Measurements from ENCODE around the gene KLHL20. TPM values are rescaled to one million over a fixed set of nuclear protein-coding genes. Genes with fewer than 3 reads are reported as not detected.

KLHL20 gene
- total and polyA plus RNA-seq, 2 of the 13 experiments (the other 11 are each of a cell fraction or from before 2014, with no cell fraction given), result 7.4 to 14.3 TPM

- TF ChIP-seq, protein P1, sequence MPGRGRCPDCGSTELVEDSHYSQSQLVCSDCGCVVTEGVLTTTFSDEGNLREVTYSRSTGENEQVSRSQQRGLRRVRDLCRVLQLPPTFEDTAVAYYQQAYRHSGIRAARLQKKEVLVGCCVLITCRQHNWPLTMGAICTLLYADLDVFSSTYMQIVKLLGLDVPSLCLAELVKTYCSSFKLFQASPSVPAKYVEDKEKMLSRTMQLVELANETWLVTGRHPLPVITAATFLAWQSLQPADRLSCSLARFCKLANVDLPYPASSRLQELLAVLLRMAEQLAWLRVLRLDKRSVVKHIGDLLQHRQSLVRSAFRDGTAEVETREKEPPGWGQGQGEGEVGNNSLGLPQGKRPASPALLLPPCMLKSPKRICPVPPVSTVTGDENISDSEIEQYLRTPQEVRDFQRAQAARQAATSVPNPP (CRISPR knock-in tag; IDR thresholded peaks at IDR 0.05), result no peak
- no peak for TF ChIP-seq SP1 (IDR thresholded peaks at IDR 0.05)
- TF ChIP-seq SP1 (CRISPR knock-in tag; IDR thresholded peaks at IDR 0.05), result peak; percentile 31; the same call in 1 of the 2 replicates
- TF ChIP-seq ZBTB20 (CRISPR knock-in tag; IDR thresholded peaks at IDR 0.05; ENCODE audit: borderline replicate concordance, low read depth), result peak; percentile 77; the same call in 1 of the 2 replicates
- 0 out of 2 replicates have a peak, but pooled peaks have one; percentile 24 for TF ChIP-seq ZNF143 (CRISPR knock-in tag; IDR thresholded peaks at IDR 0.05)
- TF ChIP-seq ZNF282 (IDR thresholded peaks at IDR 0.05; ENCODE audit: partially characterized antibody), result no peak
- TF ChIP-seq RNF219 (CRISPR knock-in tag; IDR thresholded peaks at IDR 0.05), result no peak
- no peak for TF ChIP-seq SP2 (CRISPR knock-in tag; IDR thresholded peaks at IDR 0.05)
- no peak for TF ChIP-seq RFXAP (CRISPR knock-in tag; IDR thresholded peaks at IDR 0.05; ENCODE audit: borderline replicate concordance)
- TF ChIP-seq, protein P2, sequence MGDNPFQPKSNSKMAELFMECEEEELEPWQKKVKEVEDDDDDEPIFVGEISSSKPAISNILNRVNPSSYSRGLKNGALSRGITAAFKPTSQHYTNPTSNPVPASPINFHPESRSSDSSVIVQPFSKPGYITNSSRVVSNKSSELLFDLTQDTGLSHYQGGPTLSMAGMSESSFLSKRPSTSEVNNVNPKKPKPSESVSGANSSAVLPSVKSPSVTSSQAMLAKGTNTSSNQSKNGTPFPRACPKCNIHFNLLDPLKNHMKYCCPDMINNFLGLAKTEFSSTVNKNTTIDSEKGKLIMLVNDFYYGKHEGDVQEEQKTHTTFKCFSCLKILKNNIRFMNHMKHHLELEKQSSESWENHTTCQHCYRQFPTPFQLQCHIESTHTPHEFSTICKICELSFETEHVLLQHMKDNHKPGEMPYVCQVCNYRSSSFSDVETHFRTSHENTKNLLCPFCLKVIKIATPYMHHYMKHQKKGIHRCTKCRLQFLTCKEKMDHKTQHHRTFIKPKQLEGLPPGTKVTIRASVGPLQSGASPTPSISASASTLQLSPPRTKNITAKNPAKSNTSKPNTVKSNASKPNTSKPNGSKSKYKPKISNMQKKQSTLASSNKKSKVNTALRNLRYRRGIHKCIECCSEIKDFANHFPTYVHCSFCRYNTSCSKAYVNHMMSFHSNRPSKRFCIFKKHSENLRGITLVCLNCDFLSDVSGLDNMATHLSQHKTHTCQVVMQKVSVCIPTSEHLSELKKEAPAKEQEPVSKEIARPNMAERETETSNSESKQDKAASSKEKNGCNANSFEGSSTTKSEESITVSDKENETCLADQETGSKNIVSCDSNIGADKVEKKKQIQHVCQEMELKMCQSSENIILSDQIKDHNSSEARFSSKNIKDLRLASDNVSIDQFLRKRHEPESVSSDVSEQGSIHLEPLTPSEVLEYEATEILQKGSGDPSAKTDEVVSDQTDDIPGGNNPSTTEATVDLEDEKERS (CRISPR knock-in tag; IDR thresholded peaks at IDR 0.05), result peak; percentile 96
- TF ChIP-seq REXO4 (CRISPR knock-in tag; IDR thresholded peaks at IDR 0.05; ENCODE audit: borderline replicate concordance), result no peak
- TF ChIP-seq, protein P3, sequence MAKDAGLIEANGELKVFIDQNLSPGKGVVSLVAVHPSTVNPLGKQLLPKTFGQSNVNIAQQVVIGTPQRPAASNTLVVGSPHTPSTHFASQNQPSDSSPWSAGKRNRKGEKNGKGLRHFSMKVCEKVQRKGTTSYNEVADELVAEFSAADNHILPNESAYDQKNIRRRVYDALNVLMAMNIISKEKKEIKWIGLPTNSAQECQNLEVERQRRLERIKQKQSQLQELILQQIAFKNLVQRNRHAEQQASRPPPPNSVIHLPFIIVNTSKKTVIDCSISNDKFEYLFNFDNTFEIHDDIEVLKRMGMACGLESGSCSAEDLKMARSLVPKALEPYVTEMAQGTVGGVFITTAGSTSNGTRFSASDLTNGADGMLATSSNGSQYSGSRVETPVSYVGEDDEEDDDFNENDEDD (CRISPR knock-in tag; IDR thresholded peaks at IDR 0.05; ENCODE audit: borderline replicate concordance), result peak; percentile 42; the same call in 1 of the 2 replicates
- peak; percentile 95 for TF ChIP-seq YEATS2 (CRISPR knock-in tag; IDR thresholded peaks at IDR 0.05; ENCODE audit: borderline replicate concordance)
Observed at GRCh38 chr1:173714759-173715537, at the start of gene KLHL20 (continued).

Data from HepG2 (cell line).